ENCODE results near the gene ORC3.

The ORC3 gene

DNA sequence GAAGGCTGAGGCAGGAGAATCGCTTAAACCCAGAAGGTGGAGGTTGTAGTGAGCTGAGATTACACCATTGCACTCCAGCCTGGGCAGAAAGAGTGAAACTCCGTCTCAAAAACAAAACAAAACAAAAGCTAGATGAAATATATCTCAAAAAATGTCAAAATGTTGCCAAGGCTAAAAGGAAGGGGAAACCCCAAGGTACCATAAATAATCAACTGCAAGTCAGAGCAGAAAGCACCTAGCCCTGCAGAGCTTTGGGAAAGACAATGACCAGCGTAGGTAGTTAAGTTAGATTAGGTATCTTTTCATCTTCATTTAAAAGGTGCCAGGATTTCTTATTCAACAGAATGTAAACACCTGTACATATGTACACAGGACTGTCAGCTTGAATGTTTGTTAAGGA is 79.1 kb downstream of the ORC3 start:
- TF ChIP-seq, protein P1, sequence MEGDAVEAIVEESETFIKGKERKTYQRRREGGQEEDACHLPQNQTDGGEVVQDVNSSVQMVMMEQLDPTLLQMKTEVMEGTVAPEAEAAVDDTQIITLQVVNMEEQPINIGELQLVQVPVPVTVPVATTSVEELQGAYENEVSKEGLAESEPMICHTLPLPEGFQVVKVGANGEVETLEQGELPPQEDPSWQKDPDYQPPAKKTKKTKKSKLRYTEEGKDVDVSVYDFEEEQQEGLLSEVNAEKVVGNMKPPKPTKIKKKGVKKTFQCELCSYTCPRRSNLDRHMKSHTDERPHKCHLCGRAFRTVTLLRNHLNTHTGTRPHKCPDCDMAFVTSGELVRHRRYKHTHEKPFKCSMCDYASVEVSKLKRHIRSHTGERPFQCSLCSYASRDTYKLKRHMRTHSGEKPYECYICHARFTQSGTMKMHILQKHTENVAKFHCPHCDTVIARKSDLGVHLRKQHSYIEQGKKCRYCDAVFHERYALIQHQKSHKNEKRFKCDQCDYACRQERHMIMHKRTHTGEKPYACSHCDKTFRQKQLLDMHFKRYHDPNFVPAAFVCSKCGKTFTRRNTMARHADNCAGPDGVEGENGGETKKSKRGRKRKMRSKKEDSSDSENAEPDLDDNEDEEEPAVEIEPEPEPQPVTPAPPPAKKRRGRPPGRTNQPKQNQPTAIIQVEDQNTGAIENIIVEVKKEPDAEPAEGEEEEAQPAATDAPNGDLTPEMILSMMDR (IDR thresholded peaks at IDR 0.05) = no peak
- Mint-ChIP-seq H3K27ac (peak overlapping the region; percentile 64), H3K36me3 (ENCODE audit: low read depth) (peaks cover 53% of the 10 kb centered on the region), H3K4me3 (no peak overlapping the region), H3K27me3 (ENCODE audit: low read depth, poor library complexity) (no peaks in the 10 kb centered on the region), H3K9me3 (no peaks in the 10 kb centered on the region), H3K4me1 (peaks cover 21% of the 10 kb centered on the region)
- DNase-seq = no peak

DNA sequence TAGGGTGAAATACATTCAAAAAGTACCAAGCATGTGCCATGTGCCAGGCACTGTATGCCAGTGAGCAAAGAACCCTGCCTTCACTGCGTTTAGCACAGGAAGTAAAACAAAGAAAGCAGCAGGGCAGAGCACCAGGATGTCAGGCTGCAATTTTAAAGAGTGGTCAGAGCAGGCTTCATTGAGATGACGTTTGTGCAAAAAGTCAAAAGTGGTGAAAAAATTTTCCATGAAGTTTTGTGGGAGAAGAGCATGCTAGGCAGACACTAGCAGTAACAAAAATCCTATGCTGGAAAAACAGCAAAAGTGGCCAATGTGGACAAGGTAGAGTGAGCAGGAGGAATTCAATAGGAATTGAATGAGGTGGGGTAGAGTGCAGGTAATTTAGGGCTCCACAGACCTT is 80.8 kb downstream of the ORC3 start:
- Mint-ChIP-seq H3K4me1 (peaks cover 21% of the 10 kb centered on the region), H3K36me3 (ENCODE audit: low read depth) (peaks cover 69% of the 10 kb centered on the region), H3K9me3 (no peaks in the 10 kb centered on the region), H3K27ac (peak overlapping the region; percentile 92), H3K4me3 (no peak overlapping the region), H3K27me3 (ENCODE audit: low read depth, poor library complexity) (no peaks in the 10 kb centered on the region)
- TF ChIP-seq, protein P1 (IDR thresholded peaks at IDR 0.05) = no peak
- no peak for DNase-seq

DNA sequence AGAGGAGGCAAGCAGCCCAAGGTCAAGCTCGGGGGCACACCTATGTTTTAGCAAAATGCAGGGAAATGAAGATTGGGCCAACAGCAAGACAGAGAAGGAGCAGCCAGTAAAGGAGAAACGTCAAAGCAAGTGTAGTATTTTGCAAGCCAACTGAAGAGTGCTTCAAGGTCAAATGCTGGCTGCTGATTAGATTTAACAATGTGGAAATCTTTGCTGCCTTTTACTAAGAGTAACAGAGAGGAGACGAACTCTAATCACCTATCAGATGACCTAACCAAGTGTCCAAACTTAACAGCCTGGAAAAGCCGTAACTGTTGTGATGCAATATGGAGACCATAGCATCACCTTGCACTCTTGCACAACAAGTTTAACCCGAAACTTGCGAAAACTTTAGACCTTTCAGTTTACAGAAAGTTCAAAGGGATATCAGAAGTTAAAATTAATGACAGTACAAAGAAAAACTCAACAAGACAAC is 81.7 kb downstream of the ORC3 start:
- no peak overlapping the region for H3K4me3 Mint-ChIP-seq
- no peak for DNase-seq
- H3K9me3 Mint-ChIP-seq = no peaks in the 10 kb centered on the region
- TF ChIP-seq, protein P1 (IDR thresholded peaks at IDR 0.05) = no peak
- H3K4me1 Mint-ChIP-seq = peaks cover 21% of the 10 kb centered on the region
- H3K27me3 Mint-ChIP-seq (ENCODE audit: low read depth, poor library complexity) = no peaks in the 10 kb centered on the region
- H3K27ac Mint-ChIP-seq = peak overlapping the region; percentile 92
- peaks cover 75% of the 10 kb centered on the region for H3K36me3 Mint-ChIP-seq (ENCODE audit: low read depth)

DNA sequence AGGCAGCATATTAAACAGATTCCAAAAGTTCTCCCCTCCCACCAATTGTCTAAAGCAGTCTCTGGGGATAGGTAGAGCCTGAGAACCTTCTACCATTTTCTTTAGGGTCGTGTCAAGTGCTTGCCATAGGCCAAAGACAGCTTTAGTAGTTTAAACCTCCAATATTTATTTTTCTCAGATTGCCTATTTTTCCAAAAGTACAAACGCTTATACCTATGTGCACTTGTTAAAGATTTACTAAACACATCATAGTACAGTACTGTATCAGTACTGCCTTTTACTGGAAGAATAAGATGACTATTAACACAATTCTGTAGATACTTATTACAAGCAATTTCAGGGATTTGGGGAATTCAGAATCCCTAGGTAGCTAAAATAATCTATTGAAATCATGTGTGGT is 82.7 kb downstream of the ORC3 start:
- TF ChIP-seq, protein P1 (IDR thresholded peaks at IDR 0.05) = no peak
- Mint-ChIP-seq H3K27ac (peak overlapping the region; percentile 66), H3K4me1 (peaks cover 21% of the 10 kb centered on the region), H3K27me3 (ENCODE audit: low read depth, poor library complexity) (no peaks in the 10 kb centered on the region), H3K4me3 (no peak overlapping the region), H3K36me3 (ENCODE audit: low read depth) (peaks cover 74% of the 10 kb centered on the region), H3K9me3 (no peaks in the 10 kb centered on the region)
- DNase-seq = no peak

DNA sequence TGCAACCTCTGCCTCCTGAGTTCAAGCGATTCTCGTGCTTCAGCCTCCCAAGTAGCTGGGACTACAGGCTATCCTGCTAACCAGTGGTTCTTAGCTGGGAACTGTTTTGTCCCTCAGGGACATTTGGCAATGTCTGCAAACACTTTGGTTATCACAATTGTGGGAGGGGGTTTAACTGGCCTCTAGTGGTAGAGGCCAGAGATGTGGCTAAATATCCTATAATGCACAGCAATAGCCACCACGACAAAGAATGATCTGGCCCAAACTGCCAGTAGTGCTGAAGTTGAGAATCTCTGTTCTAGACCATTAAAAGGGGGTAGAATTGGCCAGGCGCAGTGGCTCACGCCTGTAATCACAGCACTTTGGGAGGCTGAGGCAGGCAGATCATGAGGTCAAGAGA is 83.3 kb downstream of the ORC3 start:
- H3K4me3 Mint-ChIP-seq = no peak overlapping the region
- H3K4me1 Mint-ChIP-seq = peaks cover 21% of the 10 kb centered on the region
- no peaks in the 10 kb centered on the region for H3K27me3 Mint-ChIP-seq (ENCODE audit: low read depth, poor library complexity)
- TF ChIP-seq, protein P1 (IDR thresholded peaks at IDR 0.05) = no peak
- H3K9me3 Mint-ChIP-seq = no peaks in the 10 kb centered on the region
- H3K27ac Mint-ChIP-seq = no peak overlapping the region
- peaks cover 74% of the 10 kb centered on the region for H3K36me3 Mint-ChIP-seq (ENCODE audit: low read depth)
- no peak for DNase-seq

DNA sequence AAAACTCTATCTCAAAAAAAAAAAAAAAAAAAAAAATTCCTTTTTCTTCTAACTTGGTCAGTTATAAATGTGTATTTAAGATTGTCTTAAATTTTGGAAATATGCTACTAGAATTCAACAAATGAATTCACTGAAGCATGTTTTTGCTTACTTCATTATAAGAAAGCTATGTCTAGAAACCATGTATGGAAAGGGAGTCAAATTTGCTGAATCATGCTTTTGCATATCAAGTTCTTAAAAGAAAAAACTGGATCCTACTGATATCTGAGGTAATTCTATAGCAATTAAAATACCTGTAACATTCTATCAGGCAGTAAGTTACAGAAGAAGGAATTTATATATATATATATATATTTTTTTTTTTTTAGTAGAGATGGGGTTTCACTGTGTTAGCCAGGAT is 84.4 kb downstream of the ORC3 start:
- Mint-ChIP-seq H3K4me3 (no peak overlapping the region), H3K9me3 (no peaks in the 10 kb centered on the region), H3K27ac (no peak overlapping the region), H3K36me3 (ENCODE audit: low read depth) (peaks cover 80% of the 10 kb centered on the region), H3K27me3 (ENCODE audit: low read depth, poor library complexity) (no peaks in the 10 kb centered on the region), H3K4me1 (peaks cover 21% of the 10 kb centered on the region)
- TF ChIP-seq, protein P1 (IDR thresholded peaks at IDR 0.05) = no peak
- no peak for DNase-seq
